Uterus (tissue), 2 donors: ENCODE measurements around the gene PTPRM.

ENCODE experiments used
- POLR2A ChIP-seq, 2 donors: fragments of 450-650 bp; IDR thresholded peaks; one replicate each; pipeline ENCODE4 v1.6.1; 2016; ENCODE audit warnings: antibody characterized with exemption in 2 of 2, mild to moderate bottlenecking in 1 of 2, moderate library complexity in 1 of 2
- TF ChIP-seq, protein P1 (sequence below), 4 experiments: fragments of 200-600 bp in 2 of 4; fragments of 450-650 bp in 2 of 4; sonication (generic) in 2 of 4; IDR thresholded peaks; one replicate each; pipeline ENCODE4 v1.5.1; 2016 to 2019; ENCODE audit warnings: antibody characterized with exemption in 4 of 4, mild to moderate bottlenecking in 2 of 4, moderate library complexity in 1 of 4

DNA sequence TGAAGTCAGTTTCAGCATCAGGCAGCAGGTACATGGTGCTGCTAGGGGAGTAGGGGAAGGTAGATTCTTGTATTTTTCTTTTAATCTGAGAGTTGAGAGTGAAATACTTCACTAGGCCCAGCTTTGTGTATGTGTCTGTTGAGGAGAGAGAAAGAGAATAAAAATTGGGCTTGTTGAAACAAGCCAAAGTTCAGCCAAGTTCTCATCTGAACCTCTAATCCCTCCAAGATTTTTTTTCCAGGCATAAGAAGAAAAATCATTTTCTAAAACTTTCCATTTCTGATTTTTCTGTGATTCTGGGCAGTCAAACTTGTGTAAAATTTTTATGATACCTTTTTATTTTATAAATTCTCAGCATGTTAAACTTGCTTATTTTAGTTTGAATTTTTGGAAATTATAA lies 55.6 kb downstream of the PTPRM start:
- TF ChIP-seq, protein P1, sequence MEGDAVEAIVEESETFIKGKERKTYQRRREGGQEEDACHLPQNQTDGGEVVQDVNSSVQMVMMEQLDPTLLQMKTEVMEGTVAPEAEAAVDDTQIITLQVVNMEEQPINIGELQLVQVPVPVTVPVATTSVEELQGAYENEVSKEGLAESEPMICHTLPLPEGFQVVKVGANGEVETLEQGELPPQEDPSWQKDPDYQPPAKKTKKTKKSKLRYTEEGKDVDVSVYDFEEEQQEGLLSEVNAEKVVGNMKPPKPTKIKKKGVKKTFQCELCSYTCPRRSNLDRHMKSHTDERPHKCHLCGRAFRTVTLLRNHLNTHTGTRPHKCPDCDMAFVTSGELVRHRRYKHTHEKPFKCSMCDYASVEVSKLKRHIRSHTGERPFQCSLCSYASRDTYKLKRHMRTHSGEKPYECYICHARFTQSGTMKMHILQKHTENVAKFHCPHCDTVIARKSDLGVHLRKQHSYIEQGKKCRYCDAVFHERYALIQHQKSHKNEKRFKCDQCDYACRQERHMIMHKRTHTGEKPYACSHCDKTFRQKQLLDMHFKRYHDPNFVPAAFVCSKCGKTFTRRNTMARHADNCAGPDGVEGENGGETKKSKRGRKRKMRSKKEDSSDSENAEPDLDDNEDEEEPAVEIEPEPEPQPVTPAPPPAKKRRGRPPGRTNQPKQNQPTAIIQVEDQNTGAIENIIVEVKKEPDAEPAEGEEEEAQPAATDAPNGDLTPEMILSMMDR (IDR thresholded peaks at IDR 0.05): no peak
- TF ChIP-seq POLR2A (IDR thresholded peaks at IDR 0.05): no peak
